GM13977 (cell line): ENCODE results near the gene LAT.

Experiments
- DNase-seq: peaks from one replicate; pipeline ENCODE4 v3.0.0; 2012; ENCODE audit warnings: low spot score
- in situ Hi-C: fragments of 300-500 bp; cut with MboI; formaldehyde crosslinking; loops from one replicate; pipeline ENCODE4 v1.12.0; 2022; ENCODE audit warnings: low sequenced_read_pairs, low pct_unique_long_range_greater_than_20kb, mixed read lengths, inconsistent platforms; ENCODE audit not compliant: unreplicated experiment
- TF ChIP-seq, protein P1 (sequence below): IDR thresholded peaks from 2 replicates; pipeline ENCODE4 v1.5.1; 2012; ENCODE audit warnings: mild to moderate bottlenecking, control low read depth; ENCODE audit not compliant: insufficient read depth; ENCODE audit errors: extremely low read depth, missing control alignments

Gene LAT

GRCh38 chr16:29007730-29008593, 23.1 kb downstream of the LAT start:
- no peak for DNase-seq
- in situ Hi-C loops, result no loop called here
- TF ChIP-seq, protein P1, sequence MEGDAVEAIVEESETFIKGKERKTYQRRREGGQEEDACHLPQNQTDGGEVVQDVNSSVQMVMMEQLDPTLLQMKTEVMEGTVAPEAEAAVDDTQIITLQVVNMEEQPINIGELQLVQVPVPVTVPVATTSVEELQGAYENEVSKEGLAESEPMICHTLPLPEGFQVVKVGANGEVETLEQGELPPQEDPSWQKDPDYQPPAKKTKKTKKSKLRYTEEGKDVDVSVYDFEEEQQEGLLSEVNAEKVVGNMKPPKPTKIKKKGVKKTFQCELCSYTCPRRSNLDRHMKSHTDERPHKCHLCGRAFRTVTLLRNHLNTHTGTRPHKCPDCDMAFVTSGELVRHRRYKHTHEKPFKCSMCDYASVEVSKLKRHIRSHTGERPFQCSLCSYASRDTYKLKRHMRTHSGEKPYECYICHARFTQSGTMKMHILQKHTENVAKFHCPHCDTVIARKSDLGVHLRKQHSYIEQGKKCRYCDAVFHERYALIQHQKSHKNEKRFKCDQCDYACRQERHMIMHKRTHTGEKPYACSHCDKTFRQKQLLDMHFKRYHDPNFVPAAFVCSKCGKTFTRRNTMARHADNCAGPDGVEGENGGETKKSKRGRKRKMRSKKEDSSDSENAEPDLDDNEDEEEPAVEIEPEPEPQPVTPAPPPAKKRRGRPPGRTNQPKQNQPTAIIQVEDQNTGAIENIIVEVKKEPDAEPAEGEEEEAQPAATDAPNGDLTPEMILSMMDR, result no peak

DNA sequence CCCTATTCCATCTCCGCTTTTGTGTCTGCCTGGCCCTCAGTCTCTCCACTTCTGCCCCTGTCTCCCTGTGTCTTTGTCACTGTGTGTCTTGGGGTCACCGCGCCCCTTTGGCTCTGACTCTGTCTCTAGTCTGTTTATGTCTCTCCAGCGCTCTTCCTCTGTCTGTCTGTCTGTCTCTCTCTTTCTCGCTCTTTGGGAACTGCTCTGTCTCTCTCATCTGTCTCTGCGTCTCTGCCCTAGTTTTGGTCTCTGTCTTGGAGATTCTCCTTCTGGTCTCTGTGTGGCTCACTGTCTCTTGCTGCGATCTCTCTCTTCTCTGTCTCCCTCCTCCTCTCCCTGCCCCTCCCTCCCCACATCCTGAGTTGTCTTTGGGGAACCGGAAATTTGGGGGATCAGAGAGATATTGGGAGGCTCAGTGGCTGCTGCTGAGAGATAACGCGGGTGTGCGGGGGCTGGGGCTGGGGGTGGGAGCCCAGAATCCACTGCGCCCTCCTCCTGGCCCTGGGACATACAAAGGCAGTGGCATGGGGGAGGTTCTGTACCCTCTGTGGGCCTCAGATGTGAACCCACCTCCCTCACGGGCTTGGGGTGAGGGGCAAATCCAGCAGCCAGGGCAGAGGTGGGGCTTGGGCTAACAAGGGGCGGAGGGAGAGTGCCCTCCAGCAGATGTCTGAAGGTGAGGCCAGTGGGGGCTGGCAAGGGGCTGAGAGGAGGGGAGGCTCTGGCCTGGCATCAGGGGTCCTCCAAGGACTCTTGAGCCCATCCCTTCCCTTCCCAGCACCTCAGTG, 24.4 kb downstream of the LAT start:
- in situ Hi-C loops, result no loop called here
- TF ChIP-seq, protein P1, result no peak
- DNase-seq, result no peak

GRCh38 chr16:29009838-29010166, 24.9 kb downstream of the LAT start:
- TF ChIP-seq, protein P1, result no peak
- in situ Hi-C loops, result no loop called here
- no peak for DNase-seq

DNA sequence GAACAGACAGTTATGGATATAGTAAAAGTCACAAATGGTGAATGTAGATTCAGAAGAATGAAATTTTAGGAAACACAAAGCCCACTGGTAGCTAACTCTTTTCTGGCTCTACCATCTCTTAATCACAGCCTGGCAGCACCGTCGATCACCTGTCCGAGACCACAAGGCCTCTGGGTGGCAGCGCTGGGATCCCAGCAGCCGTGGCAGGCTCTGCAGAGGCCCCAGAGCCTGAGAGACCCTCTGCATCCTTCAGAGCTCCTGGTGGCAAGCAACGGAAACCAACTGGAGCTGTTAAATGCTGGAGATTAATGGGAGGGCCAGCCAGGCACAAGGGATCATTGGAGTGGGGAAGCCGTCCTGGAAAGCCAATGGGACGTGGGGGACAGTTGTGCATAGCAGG, 26.3 kb downstream of the LAT start:
- TF ChIP-seq, protein P1, result no peak
- DNase-seq, result no peak
- in situ Hi-C loops, result no loop called here

- DNase-seq, result no peak
- in situ Hi-C loops, result no loop called here
- TF ChIP-seq, protein P1, result no peak
These were observed 27.0 kb downstream of the LAT start for GRCh38 chr16:29011851-29012250.

GRCh38 chr16:29012913-29013553, 28.2 kb downstream of the LAT start:
- DNase-seq, result no peak
- TF ChIP-seq, protein P1, result no peak
- in situ Hi-C loops, result no loop called here
